H9 (cell line): ENCODE results near the gene STPG3. TPM values are rescaled to one million over a fixed set of nuclear protein-coding genes. Genes with fewer than 3 reads are reported as not detected.

Experiments
- DNase-seq: peaks from one replicate; pipeline ENCODE4 v3.0.0-alpha.2; 2017
- H2AFZ ChIP-seq: one replicate; pipeline ENCODE4 v1.6.1; 2013; ENCODE audit warnings: mild to moderate bottlenecking, low read length, control low read depth, moderate library complexity
- H2AK5ac ChIP-seq: 2 replicates; pipeline ENCODE4 v1.6.1; 2013; ENCODE audit warnings: low read length, control low read depth, mixed read lengths; ENCODE audit not compliant: insufficient read length
- H2BK120ac ChIP-seq: one replicate; pipeline ENCODE4 v1.6.1; 2013; ENCODE audit warnings: low read depth, mild to moderate bottlenecking, low read length, control low read depth, inconsistent platforms; ENCODE audit not compliant: poor library complexity, severe bottlenecking
- H2BK12ac ChIP-seq: 2 replicates; pipeline ENCODE4 v1.6.1; 2013; ENCODE audit warnings: low read length, control low read depth, mixed read lengths, low read depth; ENCODE audit not compliant: insufficient read length
- H2BK15ac ChIP-seq: 2 replicates; pipeline ENCODE4 v1.6.1; 2013; ENCODE audit warnings: low read depth, low read length, control low read depth
- H2BK20ac ChIP-seq: one replicate; pipeline ENCODE4 v1.6.1; 2013; ENCODE audit warnings: low read depth, mild to moderate bottlenecking, low read length, control low read depth, inconsistent platforms; ENCODE audit not compliant: poor library complexity, severe bottlenecking
- H2BK5ac ChIP-seq: 2 replicates; pipeline ENCODE4 v1.6.1; 2013; ENCODE audit warnings: low read length, control low read depth, mixed read lengths; ENCODE audit not compliant: insufficient read length
- H3K14ac ChIP-seq: 2 replicates; pipeline ENCODE4 v1.6.1; 2013; ENCODE audit warnings: low read length, control low read depth; ENCODE audit not compliant: insufficient read depth
- H3K18ac ChIP-seq: 2 replicates; pipeline ENCODE4 v1.6.1; 2013; ENCODE audit warnings: low read depth, mild to moderate bottlenecking, mixed read lengths, low read length, control low read depth; ENCODE audit not compliant: insufficient read length
- H3K23ac ChIP-seq: 2 replicates; pipeline ENCODE4 v1.6.1; 2013; ENCODE audit warnings: low read length, control low read depth, mixed read lengths, low read depth; ENCODE audit not compliant: insufficient read length
- H3K23me2 ChIP-seq: 2 replicates; pipeline ENCODE4 v1.6.1; 2013; ENCODE audit warnings: low read depth, mild to moderate bottlenecking, mixed read lengths, low read length, control low read depth; ENCODE audit not compliant: insufficient read length, poor library complexity, severe bottlenecking
- H3K27ac ChIP-seq: 2 replicates; pipeline ENCODE4 v1.5.1; 2013; ENCODE audit warnings: low read length, control low read depth, mixed read lengths, low read depth; ENCODE audit not compliant: insufficient read length
- H3K27me3 ChIP-seq: 2 replicates; pipeline ENCODE4 v1.6.1; 2013; ENCODE audit warnings: low read length, control low read depth, inconsistent platforms; ENCODE audit not compliant: insufficient read depth
- H3K4ac ChIP-seq: 2 replicates; pipeline ENCODE4 v1.6.1; 2013; ENCODE audit warnings: low read depth, mild to moderate bottlenecking, control low read depth, inconsistent platforms, low read length, moderate library complexity
- H3K4me1 ChIP-seq: 2 replicates; pipeline ENCODE4 v1.6.1; 2013; ENCODE audit warnings: low read length, control low read depth, inconsistent platforms; ENCODE audit not compliant: insufficient read depth
- H3K4me2 ChIP-seq: 2 replicates; pipeline ENCODE4 v1.6.1; 2013; ENCODE audit warnings: low read length, control low read depth, mixed read lengths; ENCODE audit not compliant: insufficient read length, insufficient read depth
- H3K56ac ChIP-seq: 2 replicates; pipeline ENCODE4 v1.6.1; 2013; ENCODE audit warnings: low read depth, mild to moderate bottlenecking, mixed read lengths, low read length, control low read depth; ENCODE audit not compliant: insufficient read length
- H3K79me1 ChIP-seq: 2 replicates; pipeline ENCODE4 v1.6.1; 2013; ENCODE audit warnings: low read depth, mild to moderate bottlenecking, moderate library complexity, low read length, control low read depth, inconsistent platforms; ENCODE audit not compliant: insufficient read depth, poor library complexity, severe bottlenecking
- H3K79me2 ChIP-seq: 2 replicates; pipeline ENCODE4 v1.6.1; 2013; ENCODE audit warnings: low read length, control low read depth, inconsistent platforms; ENCODE audit not compliant: insufficient read depth
- H3K9ac ChIP-seq: 2 replicates; pipeline ENCODE4 v1.6.1; 2013; ENCODE audit warnings: low read length, control low read depth, mixed read lengths; ENCODE audit not compliant: insufficient read length; ENCODE audit errors: extremely low read depth
- H3K9me3 ChIP-seq: one replicate; pipeline ENCODE4 v1.6.1; 2013; ENCODE audit warnings: low read depth, low read length, inconsistent platforms; ENCODE audit not compliant: control insufficient read depth
- H3T11ph ChIP-seq: one replicate; pipeline ENCODE4 v1.6.1; 2013; ENCODE audit warnings: mild to moderate bottlenecking, low read length, control low read depth, inconsistent platforms
- H4K20me1 ChIP-seq: one replicate; pipeline ENCODE4 v1.6.1; 2013; ENCODE audit not compliant: control insufficient read depth, insufficient read length, insufficient read depth
- H4K5ac ChIP-seq: 2 replicates; pipeline ENCODE4 v1.6.1; 2013; ENCODE audit warnings: low read depth, mild to moderate bottlenecking, mixed read lengths, low read length, control low read depth; ENCODE audit not compliant: insufficient read length
- H4K8ac ChIP-seq: replicated peaks from 2 replicates; pipeline ENCODE4 v1.6.1; 2013; ENCODE audit warnings: low read length, control low read depth, mixed read lengths, low read depth; ENCODE audit not compliant: insufficient read length
- H4K91ac ChIP-seq: 2 replicates; pipeline ENCODE4 v1.6.1; 2013; ENCODE audit warnings: low read depth, mild to moderate bottlenecking, moderate library complexity, mixed read lengths, low read length, control low read depth; ENCODE audit not compliant: insufficient read length
- H3K27ac Mint-ChIP-seq, 3 experiments: 2 replicates in 2 of 3; 3 replicates in 1 of 3; pipeline ENCODE4 v1.8.0; 2020 to 2021; ENCODE audit warnings: mixed read lengths in 3 of 3, mild to moderate bottlenecking in 1 of 3, moderate library complexity in 1 of 3
- H3K27me3 Mint-ChIP-seq: 2 replicates; pipeline ENCODE4 v1.8.0; 2021; ENCODE audit warnings: low read depth, mild to moderate bottlenecking, moderate library complexity, mixed read lengths
- H3K36me3 Mint-ChIP-seq, 3 experiments: 2 replicates in 2 of 3; 3 replicates in 1 of 3; pipeline ENCODE4 v1.8.0; 2020 to 2021; ENCODE audit warnings: low read depth in 3 of 3, mixed read lengths in 3 of 3; ENCODE audit not compliant: insufficient read depth in 1 of 3
- H3K4me1 Mint-ChIP-seq, 2 experiments: 2 replicates each; pipeline ENCODE4 v1.8.0; 2020; ENCODE audit warnings: mixed read lengths in 2 of 2
- H3K4me3 Mint-ChIP-seq, 2 experiments: 2 replicates in 1 of 2; 3 replicates in 1 of 2; pipeline ENCODE4 v1.8.0; 2020 to 2021; ENCODE audit warnings: mild to moderate bottlenecking in 2 of 2, mixed read lengths in 2 of 2, moderate library complexity in 1 of 2
- H3K9me3 Mint-ChIP-seq, 2 experiments: 2 replicates in 1 of 2; 3 replicates in 1 of 2; pipeline ENCODE4 v1.8.0; 2020; ENCODE audit warnings: mild to moderate bottlenecking in 2 of 2, mixed read lengths in 2 of 2, moderate library complexity in 1 of 2
- CTCF ChIP-seq: fragments of 200-600 bp; sonication (generic); conservative IDR thresholded peaks from 3 replicates; pipeline ENCODE4 v1.8.0; 2021; ENCODE audit warnings: antibody characterized with exemption, mild to moderate bottlenecking
- WGBS: extraction: QIAGEN DNeasy Blood & Tissue Kit; methylation state at CpG from one replicate; pipeline ENCODE4 v1.1.7; 2013; ENCODE audit warnings: missing lambda C conversion rate, low lambda C conversion rate, mixed read lengths; ENCODE audit not compliant: insufficient read length; ENCODE audit errors: extremely low coverage; 5-methylcytosine and 5-hydroxymethylcytosine counted together
- total RNA-seq: library from RNA; stranded (reverse); gene quantifications from 2 replicates; pipeline ENCODE4 v1.2.1, GENCODE V29; 2021

The STPG3 gene
- total RNA-seq, 1 experiment from 2014 or later, result not detected

- Histone ChIP-seq H3K79me1 (no peaks in the 10 kb centered on the region), H3K27ac (no peak overlapping the region), H3K9me3 (no peaks in the 10 kb centered on the region), H2BK12ac (no peak overlapping the region), H3K14ac (peak overlapping the region; percentile 37; the same call in 1 of the 2 replicates), H3K18ac (no peak overlapping the region), H2BK120ac (no peak overlapping the region), H3K4me2 (peak overlapping the region; percentile 38), H4K20me1 (no peaks in the 10 kb centered on the region), H3K27me3 (no peaks in the 10 kb centered on the region), H3K4me1 (no peaks in the 10 kb centered on the region), H2AFZ (no peak overlapping the region), H3K79me2 (no peaks in the 10 kb centered on the region), H3K23ac (no peak overlapping the region), H3K56ac (no peak overlapping the region), H3K4ac (no peak overlapping the region), H2BK15ac (no peak overlapping the region; the same call in 1 of the 2 replicates), H3K23me2 (peaks cover 12% of the 10 kb centered on the region), H4K91ac (no peak overlapping the region), H3K9ac (no peak overlapping the region), H2BK5ac (no peak overlapping the region), H3T11ph (no peak overlapping the region), H4K5ac (no peak overlapping the region), H4K8ac (no peak overlapping the region), H2AK5ac (no peak overlapping the region), H2BK20ac (no peak overlapping the region)
- no CpG with 5 or more reads among the region's 39 CpGs for WGBS
- DNase-seq, result peak; percentile 51
- Mint-ChIP-seq H3K36me3 (peaks cover 0 to 1% (median 0%) of the 10 kb centered on the region in 3 experiments; a peak in 1 of 7 replicates), H3K27ac (no peak overlapping the region), H3K9me3 (no peaks in the 10 kb centered on the region; a peak in 2 of 5 replicates), H3K4me3 (peak overlapping the region; percentile 58 to 77), H3K4me1 (peaks cover 7 to 10% of the 10 kb centered on the region in 2 experiments), H3K27me3 (peaks cover 21% of the 10 kb centered on the region)
- no peak for TF ChIP-seq CTCF
Observed at GRCh38 chr9:137281345-137282116, 30.4 kb downstream of the STPG3 start.
